ENCODE measurements around the gene NAIF1.
"Not testable (repeated sequence)": the region's sequence is repeated elsewhere in the genome, so short reads cannot be mapped to it uniquely, and the experiment has no call there.

The NAIF1 gene

GRCh38 chr9:128026255-128026772 is 40.8 kb downstream of the NAIF1 start:
- no peak overlapping the region for H3K4me3 ChIP-seq
- no peak for TF ChIP-seq CTCF (IDR thresholded peaks at IDR 0.05)
- DNase-seq (ENCODE audit: low spot score), result no peak
- peak overlapping the region in 1 of 2 donors; percentile 2 for H3K27ac ChIP-seq

GRCh38 chr9:128025736-128026135 is 41.4 kb downstream of the NAIF1 start:
- no peak for DNase-seq (ENCODE audit: low spot score)
- H3K27ac ChIP-seq, result no peak overlapping the region
- no peak for TF ChIP-seq CTCF (IDR thresholded peaks at IDR 0.05)
- no peak overlapping the region for H3K4me3 ChIP-seq

- no peak overlapping the region for H3K4me3 ChIP-seq
- no peak overlapping the region for H3K27ac ChIP-seq
- no peak for DNase-seq (ENCODE audit: low spot score)
- no peak for TF ChIP-seq CTCF (IDR thresholded peaks at IDR 0.05)
These were observed 42.3 kb downstream of the NAIF1 start for GRCh38 chr9:128024761-128025308.

GRCh38 chr9:128023671-128024070 is 43.4 kb downstream of the NAIF1 start:
- DNase-seq (ENCODE audit: low spot score); H3K27ac ChIP-seq; H3K4me3 ChIP-seq: not testable (repeated sequence)

- TF ChIP-seq CTCF (IDR thresholded peaks at IDR 0.05), result no peak
- H3K27ac ChIP-seq, result no peak overlapping the region
- DNase-seq (ENCODE audit: low spot score), result no peak
- H3K4me3 ChIP-seq, result no peak overlapping the region
These were observed 44.2 kb downstream of the NAIF1 start for GRCh38 chr9:128022886-128023285.

GRCh38 chr9:128021098-128021497 is 46.0 kb downstream of the NAIF1 start:
- DNase-seq (ENCODE audit: low spot score), result no peak
- Histone ChIP-seq H3K4me3 (no peak overlapping the region), H3K27ac (no peak overlapping the region)
- TF ChIP-seq CTCF (IDR thresholded peaks at IDR 0.05), result no peak

DNA sequence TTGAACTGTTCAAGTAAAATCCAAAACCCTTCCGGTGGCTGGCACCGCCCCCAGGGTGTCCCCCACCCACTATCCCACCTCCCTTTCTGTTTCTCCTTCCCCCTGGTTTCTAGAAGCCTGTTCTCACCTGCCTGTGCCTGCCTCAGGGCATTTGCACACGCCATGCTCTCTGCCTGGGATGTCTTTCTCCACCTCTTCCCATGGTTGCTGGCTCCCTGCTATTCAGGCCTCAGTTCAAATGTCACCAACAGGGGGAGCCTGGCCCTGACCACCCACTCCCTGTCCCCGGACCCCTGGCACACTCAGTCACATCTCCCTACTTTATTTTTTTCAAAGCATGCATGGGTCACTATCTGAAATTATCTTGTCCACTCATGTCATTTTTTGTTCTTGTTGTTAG is 46.4 kb downstream of the NAIF1 start:
- DNase-seq (ENCODE audit: low spot score), result no peak
- TF ChIP-seq CTCF (IDR thresholded peaks at IDR 0.05), result no peak
- H3K27ac ChIP-seq, result no peak overlapping the region
- H3K4me3 ChIP-seq, result no peak overlapping the region

Measured in coronary artery (tissue), 2 donors.